ENCODE measurements around the gene ELOVL4.

Gene ELOVL4

GRCh38 chr6:79869600-79870084 lies 77.7 kb downstream of the ELOVL4 start:
- no peak for DNase-seq (ENCODE audit: low read depth)
- H3K4me3 ChIP-seq (ENCODE audit: low read length) = peak overlapping the region; percentile 2
- TF ChIP-seq, protein P1, sequence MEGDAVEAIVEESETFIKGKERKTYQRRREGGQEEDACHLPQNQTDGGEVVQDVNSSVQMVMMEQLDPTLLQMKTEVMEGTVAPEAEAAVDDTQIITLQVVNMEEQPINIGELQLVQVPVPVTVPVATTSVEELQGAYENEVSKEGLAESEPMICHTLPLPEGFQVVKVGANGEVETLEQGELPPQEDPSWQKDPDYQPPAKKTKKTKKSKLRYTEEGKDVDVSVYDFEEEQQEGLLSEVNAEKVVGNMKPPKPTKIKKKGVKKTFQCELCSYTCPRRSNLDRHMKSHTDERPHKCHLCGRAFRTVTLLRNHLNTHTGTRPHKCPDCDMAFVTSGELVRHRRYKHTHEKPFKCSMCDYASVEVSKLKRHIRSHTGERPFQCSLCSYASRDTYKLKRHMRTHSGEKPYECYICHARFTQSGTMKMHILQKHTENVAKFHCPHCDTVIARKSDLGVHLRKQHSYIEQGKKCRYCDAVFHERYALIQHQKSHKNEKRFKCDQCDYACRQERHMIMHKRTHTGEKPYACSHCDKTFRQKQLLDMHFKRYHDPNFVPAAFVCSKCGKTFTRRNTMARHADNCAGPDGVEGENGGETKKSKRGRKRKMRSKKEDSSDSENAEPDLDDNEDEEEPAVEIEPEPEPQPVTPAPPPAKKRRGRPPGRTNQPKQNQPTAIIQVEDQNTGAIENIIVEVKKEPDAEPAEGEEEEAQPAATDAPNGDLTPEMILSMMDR (conservative IDR thresholded peaks at IDR 0.05; ENCODE audit: low read depth, low read length) = peak; percentile 94

DNA sequence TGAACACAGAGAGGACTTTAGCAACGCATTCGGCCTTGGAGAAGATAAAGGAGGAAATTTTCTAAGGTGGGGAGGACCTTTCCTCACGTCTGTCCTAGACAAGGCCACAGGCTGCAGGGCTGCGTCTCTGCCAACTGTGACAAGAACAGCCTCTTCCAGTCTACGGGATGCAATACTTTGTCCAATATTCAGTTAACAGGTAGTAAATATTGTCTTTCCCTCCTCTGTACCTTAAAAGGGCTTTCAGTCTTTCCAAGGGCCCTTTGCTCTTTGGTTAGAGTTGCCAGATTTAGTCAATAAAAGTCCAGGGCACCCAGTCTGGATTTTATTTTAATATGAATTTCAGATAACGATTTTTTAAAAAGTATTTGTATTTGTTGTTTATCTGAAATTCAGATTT lies 78.2 kb downstream of the ELOVL4 start:
- TF ChIP-seq, protein P1 (conservative IDR thresholded peaks at IDR 0.05; ENCODE audit: low read depth, low read length) = no peak
- no peak for DNase-seq (ENCODE audit: low read depth)
- no peak overlapping the region for H3K4me3 ChIP-seq (ENCODE audit: low read length)

DNA sequence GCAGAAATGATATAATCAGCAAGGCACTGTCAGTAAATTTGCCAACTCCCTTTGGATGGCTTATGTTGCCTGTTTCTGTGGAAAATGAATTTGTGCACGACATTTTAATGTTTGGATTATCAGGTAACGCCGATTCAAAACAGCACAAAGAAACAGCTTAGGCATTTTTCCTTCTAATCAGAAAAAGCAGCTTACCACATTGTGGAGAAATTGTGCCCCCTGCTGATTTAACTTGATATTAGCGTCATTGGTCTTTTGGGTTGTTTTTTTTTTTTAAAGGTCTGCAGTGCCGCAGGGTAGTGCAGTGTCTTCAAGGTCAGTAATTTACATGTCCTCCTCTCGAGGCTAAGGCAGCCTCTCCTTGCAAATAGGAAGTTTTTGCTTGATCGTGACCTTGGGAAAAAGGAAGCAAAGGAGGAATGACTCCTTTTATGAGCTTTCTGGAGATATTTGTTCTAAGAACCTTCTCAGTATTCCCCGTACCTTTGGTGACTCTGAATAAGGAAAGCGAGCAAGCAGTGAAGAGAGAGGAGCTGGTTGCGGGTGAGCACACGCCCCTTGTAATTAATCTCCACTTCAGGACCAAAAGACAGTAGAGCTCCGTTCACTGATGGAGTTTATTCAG lies 79.1 kb downstream of the ELOVL4 start:
- DNase-seq (ENCODE audit: low read depth) = peak; percentile 27
- H3K4me3 ChIP-seq (ENCODE audit: low read length) = peak overlapping the region; percentile 44
- TF ChIP-seq, protein P1 (conservative IDR thresholded peaks at IDR 0.05; ENCODE audit: low read depth, low read length) = peak; percentile 69

Measured in retinal pigment epithelial cell (primary cell).